Omental fat pad (tissue), 4 donors: ENCODE measurements around the gene BORCS8. TPM values are rescaled to one million over a fixed set of nuclear protein-coding genes. Genes with fewer than 3 reads are reported as not detected.
A peak's percentile ranks its signal among the peaks of the same experiment; 100 is the strongest.

ENCODE experiments used
- ATAC-seq: fragments of 150-250 bp; one replicate; pipeline ENCODE4 v1.9.1; 2016; ENCODE audit warnings: mild to moderate bottlenecking, moderate library complexity; ENCODE audit not compliant: low FRiP score
- DNase-seq: peaks from one replicate; pipeline ENCODE4 v3.0.0-alpha.2; 2019; ENCODE audit warnings: low spot score
- CTCF ChIP-seq, 3 donors: fragments of 450-650 bp; IDR thresholded peaks; one replicate each; pipeline ENCODE4 v1.5.1; 2016 to 2017; ENCODE audit warnings: antibody characterized with exemption in 3 of 3, mild to moderate bottlenecking in 3 of 3, moderate library complexity in 2 of 3
- total RNA-seq, 4 donors: library from RNA; depleted of rRNA; stranded (reverse); fragments of >200 nt; gene quantifications; one replicate each; pipeline ENCODE4 v1.1.0, GENCODE V29; 2016

Gene BORCS8
- total RNA-seq, 4 donors from 2014 or later, result 16.8 to 29.8 (median 19.9) TPM

DNA sequence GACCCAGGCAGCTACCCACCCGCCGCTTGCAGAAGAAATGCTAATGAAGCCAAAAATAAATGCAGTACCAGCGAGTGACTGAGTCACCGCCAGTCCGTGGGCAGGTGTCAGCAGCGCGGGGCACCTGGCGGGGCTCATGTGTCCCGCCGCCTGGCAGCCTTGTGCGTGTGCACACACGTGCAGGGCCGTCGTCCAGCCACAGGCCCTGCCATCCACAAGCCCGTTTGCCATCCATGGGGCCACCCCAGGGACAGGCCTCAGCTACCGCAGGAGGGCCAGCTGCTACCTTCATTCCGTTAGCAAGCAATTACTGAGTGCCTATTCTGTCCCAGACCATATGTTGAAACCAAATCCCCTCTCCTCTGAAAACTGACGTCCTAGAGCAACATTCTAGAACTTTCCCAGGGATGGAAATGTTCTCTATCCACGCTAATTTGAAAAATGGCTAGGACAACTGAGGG is 40.3 kb upstream of the BORCS8 start:
- no peak for TF ChIP-seq CTCF (IDR thresholded peaks at IDR 0.05)
- DNase-seq, result no peak
- ATAC-seq, result no peak

GRCh38 chr19:19230999-19231398 is 39.0 kb upstream of the BORCS8 start:
- ATAC-seq, result no peak
- no peak for TF ChIP-seq CTCF (IDR thresholded peaks at IDR 0.05)
- no peak for DNase-seq

DNA sequence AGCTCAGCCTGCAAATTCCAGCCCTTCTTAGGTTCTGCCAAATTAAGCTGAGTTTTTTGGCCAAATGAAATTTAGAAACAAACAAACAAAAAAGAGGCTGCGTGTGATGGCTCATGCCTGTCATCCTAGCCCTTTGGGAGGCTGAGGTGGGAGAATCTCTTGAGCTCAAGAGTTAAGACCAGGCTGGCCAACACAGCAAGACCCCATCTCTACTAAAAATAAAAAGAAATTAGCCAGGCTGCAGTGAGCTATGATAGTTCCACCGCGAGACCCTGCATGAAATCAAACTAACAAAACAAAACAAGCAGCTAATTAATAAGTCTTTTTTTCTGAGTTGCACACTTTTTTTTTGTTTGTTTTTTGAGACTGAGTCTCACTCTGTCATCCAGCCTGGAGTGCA is 37.7 kb upstream of the BORCS8 start:
- ATAC-seq, result no peak
- no peak for TF ChIP-seq CTCF (IDR thresholded peaks at IDR 0.05)
- no peak for DNase-seq

DNA sequence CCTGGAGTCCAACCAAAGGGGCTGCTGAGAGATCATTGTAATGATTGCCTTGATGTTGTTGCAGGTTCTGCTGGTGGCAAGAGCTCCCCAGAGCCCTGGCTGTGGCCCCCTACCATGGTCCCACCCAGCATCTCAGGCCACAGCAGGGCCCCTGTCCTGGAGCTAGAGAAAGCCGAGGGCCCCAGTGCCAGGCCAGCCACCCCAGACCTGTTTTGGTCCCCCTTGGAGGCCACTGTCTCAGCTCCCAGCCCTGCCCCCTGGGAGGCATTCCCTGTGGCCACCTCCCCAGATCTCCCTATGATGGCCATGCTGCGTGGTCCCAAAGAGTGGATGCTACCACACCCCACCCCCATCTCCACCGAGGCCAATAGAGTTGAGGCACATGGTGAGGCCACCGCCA is 35.3 kb upstream of the BORCS8 start:
- ATAC-seq, result no peak
- TF ChIP-seq CTCF (IDR thresholded peaks at IDR 0.05), result no peak
- DNase-seq, result no peak

- DNase-seq (no peak), ATAC-seq (no peak)
- no peak for TF ChIP-seq CTCF (IDR thresholded peaks at IDR 0.05)
Observed at GRCh38 chr19:19226663-19227062, 34.7 kb upstream of the BORCS8 start.

- no peak for TF ChIP-seq CTCF (IDR thresholded peaks at IDR 0.05)
- no peak for DNase-seq
- no peak for ATAC-seq
Observed at GRCh38 chr19:19226204-19226603, 34.3 kb upstream of the BORCS8 start.

- ATAC-seq (peak; percentile 39), DNase-seq (no peak)
- TF ChIP-seq CTCF (IDR thresholded peaks at IDR 0.05), result no peak
Observed at GRCh38 chr19:19224852-19225494, 33.0 kb upstream of the BORCS8 start.
